Keratinocyte (primary cell): Measurements from ENCODE around the gene UTP11.

Source experiments
- EZH2 ChIP-seq: IDR thresholded peaks from one replicate; pipeline ENCODE4 v1.6.1; 2012; ENCODE audit warnings: inconsistent platforms, mild to moderate bottlenecking, low read length, moderate library complexity
- TF ChIP-seq, protein P1 (sequence below), 3 experiments: IDR thresholded peaks in 1 of 3; conservative IDR thresholded peaks in 1 of 3; optimal IDR thresholded peaks in 1 of 3; 2 replicates in 2 of 3; 3 replicates in 1 of 3; pipeline versions ENCODE3 to v1.5.1; 2011; ENCODE audit warnings: low read length in 3 of 3, mild to moderate bottlenecking in 3 of 3, moderate library complexity in 2 of 3, control low read depth in 1 of 3, inconsistent platforms in 1 of 3; ENCODE audit not compliant: insufficient read depth in 2 of 3; ENCODE audit errors: extremely low read depth in 1 of 3

DNA sequence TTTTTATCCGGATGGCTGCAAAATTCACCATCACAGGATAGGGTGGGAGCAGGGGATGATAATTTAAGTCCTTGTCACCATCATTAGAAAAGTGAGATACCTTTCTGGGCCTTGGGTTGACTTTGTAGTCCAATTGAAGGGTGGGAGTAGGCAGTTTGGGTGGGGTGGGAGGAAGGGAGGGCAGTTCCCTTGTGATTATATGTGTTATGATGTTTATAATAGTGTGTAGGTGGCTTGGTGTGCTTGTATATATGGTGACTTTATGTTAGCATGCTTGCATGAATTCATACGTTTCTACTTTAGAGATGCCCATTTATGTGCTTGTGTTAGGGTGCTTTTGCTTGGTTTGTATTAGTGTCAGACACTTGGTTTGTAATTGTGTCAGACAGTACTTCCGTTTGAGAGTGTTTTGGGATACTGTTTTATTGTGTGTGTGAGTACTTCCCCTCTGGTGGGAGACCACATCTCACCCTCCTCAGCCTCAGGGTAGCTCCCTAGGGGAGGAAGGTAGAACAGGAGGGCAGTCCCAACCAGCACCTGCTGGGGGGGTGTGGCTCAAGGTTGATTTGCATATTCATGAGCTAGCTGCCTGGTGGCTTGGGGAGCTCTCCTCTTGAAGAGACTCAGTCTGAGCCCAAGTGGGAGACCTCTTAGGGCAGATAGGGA, 40.3 kb downstream of the UTP11 start:
- TF ChIP-seq, protein P1, sequence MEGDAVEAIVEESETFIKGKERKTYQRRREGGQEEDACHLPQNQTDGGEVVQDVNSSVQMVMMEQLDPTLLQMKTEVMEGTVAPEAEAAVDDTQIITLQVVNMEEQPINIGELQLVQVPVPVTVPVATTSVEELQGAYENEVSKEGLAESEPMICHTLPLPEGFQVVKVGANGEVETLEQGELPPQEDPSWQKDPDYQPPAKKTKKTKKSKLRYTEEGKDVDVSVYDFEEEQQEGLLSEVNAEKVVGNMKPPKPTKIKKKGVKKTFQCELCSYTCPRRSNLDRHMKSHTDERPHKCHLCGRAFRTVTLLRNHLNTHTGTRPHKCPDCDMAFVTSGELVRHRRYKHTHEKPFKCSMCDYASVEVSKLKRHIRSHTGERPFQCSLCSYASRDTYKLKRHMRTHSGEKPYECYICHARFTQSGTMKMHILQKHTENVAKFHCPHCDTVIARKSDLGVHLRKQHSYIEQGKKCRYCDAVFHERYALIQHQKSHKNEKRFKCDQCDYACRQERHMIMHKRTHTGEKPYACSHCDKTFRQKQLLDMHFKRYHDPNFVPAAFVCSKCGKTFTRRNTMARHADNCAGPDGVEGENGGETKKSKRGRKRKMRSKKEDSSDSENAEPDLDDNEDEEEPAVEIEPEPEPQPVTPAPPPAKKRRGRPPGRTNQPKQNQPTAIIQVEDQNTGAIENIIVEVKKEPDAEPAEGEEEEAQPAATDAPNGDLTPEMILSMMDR (optimal IDR thresholded peaks at IDR 0.05 in 1 of 3, IDR thresholded peaks at IDR 0.05 in 1 of 3, conservative IDR thresholded peaks at IDR 0.05 in 1 of 3; ENCODE audit: extremely low read depth in 1 of 3, insufficient read depth in 2 of 3, low read length in 3 of 3) = no peak
- no peak for TF ChIP-seq EZH2
